Fibroblast of pulmonary artery (primary cell): ENCODE results near the gene ZNF598.
A peak's percentile ranks its signal among the peaks of the same experiment; 100 is the strongest.

Experiments used
- DNase-seq: peaks from one replicate; pipeline ENCODE4 v3.0.0-alpha.2; 2010; ENCODE audit warnings: low read depth
- H3K4me3 ChIP-seq: replicated peaks from 2 replicates; pipeline ENCODE4 v1.5.1; 2011; ENCODE audit warnings: low read depth, mild to moderate bottlenecking, control low read depth, low read length, moderate library complexity
- TF ChIP-seq, protein P1 (sequence below): IDR thresholded peaks from 2 replicates; pipeline ENCODE4 v1.5.1; 2011; ENCODE audit warnings: mild to moderate bottlenecking, control low read depth, low read length, inconsistent platforms; ENCODE audit errors: missing control alignments

Gene ZNF598

DNA sequence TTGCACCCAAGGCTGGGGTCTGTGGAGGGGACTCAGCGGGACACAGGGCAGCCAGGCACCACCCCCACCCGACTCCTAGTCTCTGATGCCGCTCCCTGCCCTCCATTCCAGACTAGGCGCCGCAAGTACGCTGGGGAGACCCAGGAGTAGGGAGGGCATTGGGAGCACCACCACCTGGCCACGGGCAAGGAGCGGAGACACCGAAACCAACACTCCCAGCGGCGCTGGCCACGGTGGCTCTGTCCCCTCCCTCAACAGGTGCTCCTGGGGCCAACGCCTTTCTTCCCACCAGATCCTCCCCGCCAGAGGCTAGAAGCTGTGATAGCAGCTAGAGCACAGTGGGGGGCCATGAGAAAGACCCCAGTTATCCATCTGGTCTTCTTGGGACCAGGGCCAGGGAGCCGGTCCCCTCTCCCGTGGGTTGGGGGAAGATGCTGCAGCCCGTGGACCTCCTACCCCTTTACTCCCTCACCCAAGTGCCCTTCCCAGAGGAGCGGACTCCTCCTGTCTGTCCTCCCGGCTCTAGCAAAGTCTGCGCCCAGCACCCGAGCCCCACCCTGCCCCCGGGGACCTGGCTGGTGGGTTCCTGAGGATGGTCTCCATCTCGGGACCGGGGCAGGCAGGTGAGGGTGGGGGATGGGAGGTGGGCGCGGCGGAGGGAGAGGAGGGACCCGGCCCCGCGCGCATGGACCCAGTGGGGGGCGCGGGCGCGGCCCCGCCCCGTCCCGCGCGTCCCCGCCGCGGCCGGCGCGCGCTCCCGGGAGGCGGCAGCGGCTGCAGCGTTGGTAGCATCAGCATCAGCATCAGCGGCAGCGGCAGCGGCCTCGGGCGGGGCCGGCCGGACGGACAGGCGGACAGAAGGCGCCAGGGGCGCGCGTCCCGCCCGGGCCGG is 20.2 kb downstream of the ZNF598 start, which contains the start of gene SYNGR3:
Gene SYNGR3 (plus strand): TSS at position 762 of the 892 bp plus-strand sequence. CDS start 133 bp downstream, outside the sequence.
- H3K4me3 ChIP-seq = no peak within 1 kb of the TSS
- TF ChIP-seq, protein P1, sequence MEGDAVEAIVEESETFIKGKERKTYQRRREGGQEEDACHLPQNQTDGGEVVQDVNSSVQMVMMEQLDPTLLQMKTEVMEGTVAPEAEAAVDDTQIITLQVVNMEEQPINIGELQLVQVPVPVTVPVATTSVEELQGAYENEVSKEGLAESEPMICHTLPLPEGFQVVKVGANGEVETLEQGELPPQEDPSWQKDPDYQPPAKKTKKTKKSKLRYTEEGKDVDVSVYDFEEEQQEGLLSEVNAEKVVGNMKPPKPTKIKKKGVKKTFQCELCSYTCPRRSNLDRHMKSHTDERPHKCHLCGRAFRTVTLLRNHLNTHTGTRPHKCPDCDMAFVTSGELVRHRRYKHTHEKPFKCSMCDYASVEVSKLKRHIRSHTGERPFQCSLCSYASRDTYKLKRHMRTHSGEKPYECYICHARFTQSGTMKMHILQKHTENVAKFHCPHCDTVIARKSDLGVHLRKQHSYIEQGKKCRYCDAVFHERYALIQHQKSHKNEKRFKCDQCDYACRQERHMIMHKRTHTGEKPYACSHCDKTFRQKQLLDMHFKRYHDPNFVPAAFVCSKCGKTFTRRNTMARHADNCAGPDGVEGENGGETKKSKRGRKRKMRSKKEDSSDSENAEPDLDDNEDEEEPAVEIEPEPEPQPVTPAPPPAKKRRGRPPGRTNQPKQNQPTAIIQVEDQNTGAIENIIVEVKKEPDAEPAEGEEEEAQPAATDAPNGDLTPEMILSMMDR = no peak
- DNase-seq = no peak

DNA sequence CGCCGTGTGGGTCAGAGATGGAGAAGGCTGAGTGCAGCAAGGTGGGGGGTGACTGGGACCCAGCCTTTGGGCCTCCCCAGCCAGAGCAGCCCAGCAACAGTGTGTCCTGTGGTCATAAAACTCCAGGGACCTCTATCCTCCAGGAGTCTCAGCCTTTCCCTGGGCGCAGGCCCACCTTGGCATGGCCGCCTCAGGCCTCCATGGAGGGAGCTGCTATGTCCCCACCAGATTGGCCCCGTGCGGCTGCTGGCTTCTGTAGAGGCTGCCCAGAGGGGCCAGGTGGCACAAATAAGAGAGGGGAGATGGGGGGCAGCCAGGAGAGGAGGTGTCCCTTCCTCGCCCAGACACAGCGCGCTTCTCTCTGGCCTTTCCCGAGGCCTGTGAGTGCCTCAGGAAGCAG is 22.4 kb downstream of the ZNF598 start:
- H3K4me3 ChIP-seq = no peak overlapping the region
- TF ChIP-seq, protein P1 = no peak
- no peak for DNase-seq

DNA sequence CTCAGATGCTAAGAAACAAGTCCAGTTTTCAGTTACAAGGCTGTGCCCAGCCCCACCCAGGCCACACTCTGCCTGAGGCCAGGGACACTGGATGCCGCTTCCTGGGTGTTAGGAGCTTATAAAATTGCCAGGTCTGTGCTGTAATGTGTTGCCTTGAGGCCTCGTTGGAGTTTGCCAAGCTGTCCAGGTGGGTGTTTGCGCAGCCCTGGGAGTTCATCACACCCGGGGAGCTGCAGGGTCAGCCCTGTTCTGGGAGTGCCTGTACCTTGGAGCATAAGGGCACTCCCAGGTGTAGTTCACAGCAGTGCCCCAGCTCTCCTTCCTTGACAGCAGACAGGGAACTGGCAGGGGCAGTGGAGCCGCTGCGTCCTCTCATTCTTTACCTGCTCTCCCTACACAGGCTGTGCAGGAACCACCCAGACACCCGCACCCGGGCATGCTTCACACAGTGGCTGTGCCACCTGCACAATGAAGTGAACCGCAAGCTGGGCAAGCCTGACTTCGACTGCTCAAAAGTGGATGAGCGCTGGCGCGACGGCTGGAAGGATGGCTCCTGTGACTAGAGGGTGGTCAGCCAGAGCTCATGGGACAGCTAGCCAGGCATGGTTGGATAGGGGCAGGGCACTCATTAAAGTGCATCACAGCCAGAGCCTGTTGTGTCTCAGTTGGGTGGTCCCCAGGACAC is 24.0 kb downstream of the ZNF598 start:
- DNase-seq = no peak
- peak overlapping the region; percentile 73 for H3K4me3 ChIP-seq
- TF ChIP-seq, protein P1 = no peak

DNA sequence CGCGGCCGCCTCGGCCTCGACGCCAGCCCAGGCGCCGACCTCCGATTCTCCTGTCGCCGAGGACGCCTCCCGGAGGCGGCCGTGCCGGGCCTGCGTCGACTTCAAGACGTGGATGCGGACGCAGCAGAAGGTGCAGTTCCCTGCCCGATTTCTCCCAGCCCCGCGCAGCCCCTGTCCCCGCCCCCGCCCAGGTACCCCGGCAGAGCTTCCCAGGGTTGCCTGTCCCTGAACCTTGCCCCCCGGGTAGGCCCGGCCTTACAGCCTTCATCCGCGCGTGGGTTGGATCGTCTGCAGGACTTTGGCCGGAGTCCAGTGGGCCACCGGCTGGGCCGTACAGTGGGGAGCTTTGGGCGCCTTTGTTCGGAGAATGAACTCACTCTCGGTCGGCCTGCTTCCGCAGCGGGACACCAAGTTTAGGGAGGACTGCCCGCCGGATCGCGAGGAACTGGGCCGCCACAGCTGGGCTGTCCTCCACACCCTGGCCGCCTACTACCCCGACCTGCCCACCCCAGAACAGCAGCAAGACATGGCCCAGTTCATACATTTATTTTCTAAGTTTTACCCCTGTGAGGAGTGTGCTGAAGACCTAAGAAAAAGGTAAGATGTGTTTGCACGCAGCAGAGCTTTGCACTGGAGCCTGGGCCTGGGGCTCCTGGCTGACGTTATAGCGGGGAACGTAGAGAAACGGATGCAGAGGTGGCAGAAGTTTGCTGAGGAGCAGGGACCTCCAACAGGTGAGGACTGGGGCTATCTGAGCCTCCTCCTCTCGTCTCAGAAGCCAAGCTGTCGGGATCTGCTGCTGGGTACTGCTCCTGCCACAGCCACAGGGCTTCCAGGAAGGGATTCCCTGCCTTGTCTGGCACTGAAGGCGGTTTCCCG is 25.0 kb downstream of the ZNF598 start:
- TF ChIP-seq, protein P1 = no peak
- no peak for DNase-seq
- H3K4me3 ChIP-seq = peak overlapping the region; percentile 73

GRCh38 chr16:1983544-1984346 is 25.9 kb downstream of the ZNF598 start, which contains the start of gene GFER:
Gene GFER, plus strand, starts transcription at chr16:1984193. Its CDS starts 26 bp downstream, at chr16:1984219.
- peak within 1 kb of the TSS; percentile 73 for H3K4me3 ChIP-seq
- DNase-seq = peak; percentile 96
- TF ChIP-seq, protein P1 = peak; percentile 27

DNA sequence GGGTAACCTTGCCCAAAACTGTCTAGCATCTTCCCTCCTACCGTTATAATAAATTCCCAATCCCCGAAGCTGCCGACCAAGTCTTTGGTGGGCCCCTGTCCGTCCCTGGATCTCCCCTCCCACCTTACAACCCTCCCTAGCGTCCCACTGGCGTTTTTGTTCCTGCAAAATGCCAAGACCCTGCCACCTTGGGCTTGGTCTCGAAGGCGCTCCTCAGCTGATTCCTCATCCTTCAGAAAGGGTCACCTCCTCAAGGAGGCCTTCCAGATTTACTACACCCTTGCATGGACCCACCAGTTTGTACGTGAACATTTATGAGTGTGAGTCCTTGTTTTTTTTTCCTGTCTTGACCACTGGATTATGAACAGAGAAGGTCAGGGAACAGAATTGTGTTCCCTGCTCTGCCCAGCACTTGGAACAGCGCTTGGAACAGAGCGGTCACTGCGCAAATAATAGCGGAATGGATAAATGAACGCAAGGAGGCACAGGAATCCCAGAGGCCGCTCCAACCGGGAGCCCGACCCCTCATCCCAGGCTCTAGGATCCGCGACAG is 26.6 kb downstream of the ZNF598 start:
- peak overlapping the region; percentile 51 for H3K4me3 ChIP-seq
- TF ChIP-seq, protein P1 = no peak

More for the DNA sequence above, 26.6 kb downstream of the ZNF598 start:
- DNase-seq = no peak
